GM21723 (cell line): Measurements from ENCODE around the gene COL4A1.

Experiments
- ATAC-seq: cut with Tn5 transposase; IDR thresholded peaks from one replicate; pipeline ENCODE4 v1.9.1; 2021; ENCODE audit warnings: mild to moderate bottlenecking, moderate library complexity; ENCODE audit not compliant: unreplicated experiment

COL4A1 gene

GRCh38 chr13:110151462-110151861 lies 155.5 kb downstream of the COL4A1 start:
- ATAC-seq, result no peak

- no peak for ATAC-seq
Observed at GRCh38 chr13:110150384-110151101, 156.4 kb downstream of the COL4A1 start.

GRCh38 chr13:110149036-110149435 lies 157.9 kb downstream of the COL4A1 start:
- no peak for ATAC-seq

- ATAC-seq, result no peak
Observed at GRCh38 chr13:110140099-110140498, 166.9 kb downstream of the COL4A1 start.

- no peak for ATAC-seq
Observed at GRCh38 chr13:110138700-110139036, 168.3 kb downstream of the COL4A1 start.

- ATAC-seq, result peak; percentile 68
Observed at GRCh38 chr13:110138010-110138699, 168.8 kb downstream of the COL4A1 start.

- peak; percentile 85 for ATAC-seq
Observed at GRCh38 chr13:110137680-110138009, 169.3 kb downstream of the COL4A1 start.

- ATAC-seq, result no peak
Observed at GRCh38 chr13:110136660-110137585, 170.0 kb downstream of the COL4A1 start.

GRCh38 chr13:110135977-110136597 lies 170.9 kb downstream of the COL4A1 start:
- ATAC-seq, result no peak

GRCh38 chr13:110134801-110135200 lies 172.2 kb downstream of the COL4A1 start:
- no peak for ATAC-seq

- no peak for ATAC-seq
Observed at GRCh38 chr13:110133425-110134235, 173.3 kb downstream of the COL4A1 start.

- ATAC-seq, result no peak
Observed at GRCh38 chr13:110132225-110132982, 174.6 kb downstream of the COL4A1 start.

GRCh38 chr13:110131424-110131823 lies 175.5 kb downstream of the COL4A1 start:
- ATAC-seq, result no peak

GRCh38 chr13:110130431-110130830 lies 176.5 kb downstream of the COL4A1 start:
- ATAC-seq, result no peak

GRCh38 chr13:110129539-110130186 lies 177.3 kb downstream of the COL4A1 start:
- ATAC-seq, result no peak

GRCh38 chr13:110129076-110129475 lies 177.9 kb downstream of the COL4A1 start:
- no peak for ATAC-seq

GRCh38 chr13:110128546-110128945 lies 178.4 kb downstream of the COL4A1 start:
- no peak for ATAC-seq

- no peak for ATAC-seq
Observed at GRCh38 chr13:110127986-110128511, 178.9 kb downstream of the COL4A1 start.
